ENCODE measurements around the gene TMEM212. TPM values are rescaled to one million over a fixed set of nuclear protein-coding genes. Genes with fewer than 3 reads are reported as not detected.
A peak's percentile ranks its signal among the peaks of the same experiment; 100 is the strongest.

TMEM212 gene
- total and polyA plus RNA-seq, 11 donors: not detected

GRCh38 chr3:171834461-171834801 is 8.7 kb upstream of the TMEM212 start:
- Histone ChIP-seq H3K4me3 (no peak overlapping the region), H3K4me1 (peaks cover 0 to 74% (median 48%) of the 10 kb centered on the region in 12 donors), H3K9me3 (no peaks in the 10 kb centered on the region), H3K27me3 (no peaks in the 10 kb centered on the region), H3K36me3 (no peaks in the 10 kb centered on the region), H3K27ac (peak overlapping the region; percentile 1 to 72 (median 40))
- 73 to 90% (median 81%) methylated on average over 5 of the region's 5 CpGs for WGBS, 4 donors
- intact Hi-C loops (cut with DNase I): loop anchor here in 8 of 10 donors (2.0 to 10.0 kb wide), 13 partner anchors 62 to 500 kb away; partner anchors contain the start of gene FNDC3B (in 4 of the 8)
- peak in 1 of 12 donors; percentile 1 for TF ChIP-seq CTCF (IDR thresholded peaks at IDR 0.05)
- no peak for TF ChIP-seq POLR2A (IDR thresholded peaks at IDR 0.05)
- ATAC-seq: no peak
- DNase-seq: no peak

- ATAC-seq (peak in 1 of 4 donors; percentile 34), DNase-seq (no peak)
- Histone ChIP-seq H3K9me3 (no peaks in the 10 kb centered on the region), H3K4me3 (no peak overlapping the region), H3K4me1 (peaks cover 0 to 67% (median 42%) of the 10 kb centered on the region in 12 donors), H3K27me3 (no peaks in the 10 kb centered on the region), H3K27ac (peak overlapping the region in 9 of 12 donors; percentile 17 to 72 (median 46)), H3K36me3 (no peaks in the 10 kb centered on the region)
- intact Hi-C loops (cut with DNase I): loop anchor here in 6 of 10 donors (2.0 to 10.0 kb wide), 9 partner anchors 130 to 500 kb away; partner anchors contain the start of gene FNDC3B (in 2 of the 6)
- WGBS, 4 donors: 40 to 47% (median 44%) methylated on average over 5 of the region's 5 CpGs
- TF ChIP-seq POLR2A (IDR thresholded peaks at IDR 0.05): no peak
- TF ChIP-seq CTCF (IDR thresholded peaks at IDR 0.05): no peak
Observed at GRCh38 chr3:171835116-171835515, 8.0 kb upstream of the TMEM212 start.

GRCh38 chr3:171835613-171836012 is 7.5 kb upstream of the TMEM212 start:
- intact Hi-C loops (cut with DNase I): loop anchor here in 6 of 10 donors (2.0 to 10.0 kb wide), 9 partner anchors 131 to 499 kb away; partner anchors contain the start of gene FNDC3B (in 2 of the 6)

GRCh38 chr3:171836855-171837254 is 6.3 kb upstream of the TMEM212 start:
- H3K9me3 ChIP-seq: no peaks in the 10 kb centered on the region
- H3K4me3 ChIP-seq: no peak overlapping the region
- WGBS, 4 donors: 44 to 49% (median 48%) methylated on average over 3 of the region's 3 CpGs
- intact Hi-C loops (cut with DNase I): loop anchor here in 5 of 10 donors (5.0 to 10.0 kb wide), 8 partner anchors 132 to 498 kb away; partner anchors contain the start of gene FNDC3B (in 2 of the 5)
- no peak for TF ChIP-seq POLR2A (IDR thresholded peaks at IDR 0.05)
- TF ChIP-seq CTCF (IDR thresholded peaks at IDR 0.05): no peak
- peaks cover 0 to 74% (median 46%) of the 10 kb centered on the region in 12 donors for H3K4me1 ChIP-seq
- H3K27me3 ChIP-seq: no peaks in the 10 kb centered on the region
- H3K36me3 ChIP-seq: no peaks in the 10 kb centered on the region
- peak overlapping the region; percentile 45 to 86 (median 68) for H3K27ac ChIP-seq
- DNase-seq: no peak
- peak; percentile 31 to 88 (median 74) for ATAC-seq

More at GRCh38 chr3:171835613-171836012, 7.5 kb upstream of the TMEM212 start:
- Histone ChIP-seq H3K27ac (peak overlapping the region in 8 of 12 donors; percentile 17 to 72 (median 40)), H3K4me3 (no peak overlapping the region), H3K36me3 (no peaks in the 10 kb centered on the region), H3K4me1 (peaks cover 0 to 63% (median 39%) of the 10 kb centered on the region in 12 donors), H3K9me3 (no peaks in the 10 kb centered on the region), H3K27me3 (no peaks in the 10 kb centered on the region)
- TF ChIP-seq POLR2A (IDR thresholded peaks at IDR 0.05) (no peak), CTCF (IDR thresholded peaks at IDR 0.05) (no peak)
- DNase-seq: no peak
- 87 to 92% (median 89%) methylated on average over 2 of the region's 2 CpGs for WGBS, 4 donors
- no peak for ATAC-seq

All from heart left ventricle (tissue), 16 donors.